Subcutaneous abdominal adipose tissue (tissue), 5 donors: ENCODE data around the gene C2CD2.
A peak's percentile ranks its signal among the peaks of the same experiment; 100 is the strongest.

ENCODE experiments used
- H3K27ac ChIP-seq: one replicate; pipeline ENCODE4 v1.7.0; 2013; ENCODE audit warnings: low read depth, mild to moderate bottlenecking, inconsistent platforms, low read length, moderate library complexity
- H3K27me3 ChIP-seq, 5 donors: one replicate each; pipeline ENCODE4 v1.7.0; 2013; ENCODE audit warnings: low read length in 5 of 5, inconsistent platforms in 1 of 5; ENCODE audit not compliant: control insufficient read depth in 5 of 5, insufficient read depth in 4 of 5
- H3K36me3 ChIP-seq, 5 donors: one replicate each; pipeline ENCODE4 v1.7.0; 2013; ENCODE audit warnings: low read length in 5 of 5; ENCODE audit not compliant: control insufficient read depth in 5 of 5, insufficient read depth in 5 of 5
- H3K4me1 ChIP-seq, 5 donors: one replicate each; pipeline ENCODE4 v1.7.0; 2013; ENCODE audit warnings: low read length in 5 of 5, mild to moderate bottlenecking in 3 of 5, moderate library complexity in 1 of 5; ENCODE audit not compliant: control insufficient read depth in 5 of 5, insufficient read depth in 5 of 5
- H3K4me3 ChIP-seq, 5 donors: one replicate each; pipeline ENCODE4 v1.7.0; 2013; ENCODE audit warnings: low read length in 5 of 5, low read depth in 1 of 5
- H3K9ac ChIP-seq, 5 donors: one replicate each; pipeline ENCODE4 v1.7.0; 2013; ENCODE audit warnings: low read length in 5 of 5, mild to moderate bottlenecking in 4 of 5, moderate library complexity in 3 of 5
- H3K9me3 ChIP-seq, 5 donors: one replicate each; pipeline ENCODE4 v1.7.0; 2013; ENCODE audit warnings: low read length in 5 of 5; ENCODE audit not compliant: control insufficient read depth in 5 of 5
- donor health status: healthy.
- donor health status: healthy.
- donor health status: healthy.
- donor health status: healthy.
- donor health status: healthy.

The C2CD2 gene

GRCh38 chr21:41916888-41917433 is 36.9 kb downstream of the C2CD2 start:
- Histone ChIP-seq H3K9ac (peak overlapping the region; percentile 20 to 65 (median 46)), H3K36me3 (peaks cover 0 to 78% (median 59%) of the 10 kb centered on the region in 5 donors), H3K4me1 (peaks cover 5 to 49% (median 35%) of the 10 kb centered on the region in 5 donors), H3K4me3 (no peak overlapping the region), H3K9me3 (peaks cover 0 to 2% (median 0%) of the 10 kb centered on the region in 5 donors), H3K27ac (peak overlapping the region; percentile 88), H3K27me3 (no peaks in the 10 kb centered on the region)

- Histone ChIP-seq H3K9me3 (peaks cover 0 to 2% (median 0%) of the 10 kb centered on the region in 5 donors), H3K4me3 (no peak overlapping the region), H3K36me3 (peaks cover 12 to 91% (median 78%) of the 10 kb centered on the region in 5 donors), H3K27ac (peak overlapping the region; percentile 57), H3K27me3 (no peaks in the 10 kb centered on the region), H3K4me1 (peaks cover 5 to 34% (median 21%) of the 10 kb centered on the region in 5 donors), H3K9ac (no peak overlapping the region)
Observed at GRCh38 chr21:41914965-41915364, 38.9 kb downstream of the C2CD2 start.

- Histone ChIP-seq H3K4me1 (peaks cover 5 to 37% (median 21%) of the 10 kb centered on the region in 5 donors), H3K9ac (no peak overlapping the region), H3K9me3 (peaks cover 0 to 2% (median 0%) of the 10 kb centered on the region in 5 donors), H3K36me3 (peaks cover 12 to 92% (median 82%) of the 10 kb centered on the region in 5 donors), H3K4me3 (no peak overlapping the region), H3K27ac (peak overlapping the region; percentile 57), H3K27me3 (no peaks in the 10 kb centered on the region)
Observed at GRCh38 chr21:41914358-41914757, 39.5 kb downstream of the C2CD2 start.

GRCh38 chr21:41913230-41913629 is 40.6 kb downstream of the C2CD2 start:
- Histone ChIP-seq H3K4me1 (peaks cover 3 to 31% (median 19%) of the 10 kb centered on the region in 5 donors), H3K36me3 (peaks cover 17 to 93% (median 82%) of the 10 kb centered on the region in 5 donors), H3K27me3 (no peaks in the 10 kb centered on the region)

GRCh38 chr21:41908829-41909228 is 45.0 kb downstream of the C2CD2 start:
- no peaks in the 10 kb centered on the region for H3K27me3 ChIP-seq
- peaks cover 28 to 89% (median 85%) of the 10 kb centered on the region in 5 donors for H3K36me3 ChIP-seq
- no peak overlapping the region for H3K4me3 ChIP-seq
- H3K9ac ChIP-seq, result no peak overlapping the region
- H3K9me3 ChIP-seq, result no peaks in the 10 kb centered on the region
- peak overlapping the region; percentile 72 for H3K27ac ChIP-seq
- H3K4me1 ChIP-seq, result peaks cover 0 to 9% (median 6%) of the 10 kb centered on the region in 5 donors

More at GRCh38 chr21:41913230-41913629, 40.6 kb downstream of the C2CD2 start:
- peaks cover 0 to 2% (median 0%) of the 10 kb centered on the region in 5 donors for H3K9me3 ChIP-seq
- H3K4me3 ChIP-seq, result no peak overlapping the region
- peak overlapping the region; percentile 6 for H3K27ac ChIP-seq
- H3K9ac ChIP-seq, result no peak overlapping the region

- H3K9ac ChIP-seq, result no peak overlapping the region
- H3K27me3 ChIP-seq, result no peaks in the 10 kb centered on the region
- no peak overlapping the region for H3K4me3 ChIP-seq
- H3K36me3 ChIP-seq, result peaks cover 28 to 89% (median 85%) of the 10 kb centered on the region in 5 donors
- peaks cover 0 to 10% (median 8%) of the 10 kb centered on the region in 5 donors for H3K4me1 ChIP-seq
- no peak overlapping the region for H3K27ac ChIP-seq
- H3K9me3 ChIP-seq, result no peaks in the 10 kb centered on the region
Observed at GRCh38 chr21:41907496-41908258, 46.1 kb downstream of the C2CD2 start.

GRCh38 chr21:41906770-41907169 is 47.0 kb downstream of the C2CD2 start:
- no peak overlapping the region for H3K9ac ChIP-seq
- no peak overlapping the region for H3K4me3 ChIP-seq
- no peaks in the 10 kb centered on the region for H3K9me3 ChIP-seq
- H3K36me3 ChIP-seq, result peaks cover 28 to 92% (median 87%) of the 10 kb centered on the region in 5 donors
- H3K27me3 ChIP-seq, result no peaks in the 10 kb centered on the region
- no peak overlapping the region for H3K27ac ChIP-seq
- H3K4me1 ChIP-seq, result peaks cover 0 to 14% (median 8%) of the 10 kb centered on the region in 5 donors

GRCh38 chr21:41903559-41904351 is 50.1 kb downstream of the C2CD2 start:
- no peak overlapping the region for H3K9ac ChIP-seq
- H3K36me3 ChIP-seq, result peaks cover 14 to 90% (median 85%) of the 10 kb centered on the region in 5 donors
- no peak overlapping the region for H3K4me3 ChIP-seq
- peaks cover 0 to 12% (median 0%) of the 10 kb centered on the region in 5 donors for H3K4me1 ChIP-seq
- peak overlapping the region; percentile 88 for H3K27ac ChIP-seq
- no peaks in the 10 kb centered on the region for H3K9me3 ChIP-seq
- no peaks in the 10 kb centered on the region for H3K27me3 ChIP-seq

- no peaks in the 10 kb centered on the region for H3K27me3 ChIP-seq
- H3K4me3 ChIP-seq, result no peak overlapping the region
- H3K9ac ChIP-seq, result peak overlapping the region in 1 of 5 donors; percentile 34
- H3K27ac ChIP-seq, result peak overlapping the region; percentile 88
- H3K36me3 ChIP-seq, result peaks cover 8 to 90% (median 85%) of the 10 kb centered on the region in 5 donors
- no peaks in the 10 kb centered on the region for H3K9me3 ChIP-seq
- H3K4me1 ChIP-seq, result peaks cover 0 to 12% (median 0%) of the 10 kb centered on the region in 5 donors
Observed at GRCh38 chr21:41902946-41903345, 50.9 kb downstream of the C2CD2 start.
